Measurements from ENCODE around the gene SEMA3E. TPM values are rescaled to one million over a fixed set of nuclear protein-coding genes. Genes with fewer than 3 reads are reported as not detected.
A peak's percentile ranks its signal among the peaks of the same experiment; 100 is the strongest.

The SEMA3E gene
- total RNA-seq, 1 experiment from 2014 or later: 0.20 TPM

DNA sequence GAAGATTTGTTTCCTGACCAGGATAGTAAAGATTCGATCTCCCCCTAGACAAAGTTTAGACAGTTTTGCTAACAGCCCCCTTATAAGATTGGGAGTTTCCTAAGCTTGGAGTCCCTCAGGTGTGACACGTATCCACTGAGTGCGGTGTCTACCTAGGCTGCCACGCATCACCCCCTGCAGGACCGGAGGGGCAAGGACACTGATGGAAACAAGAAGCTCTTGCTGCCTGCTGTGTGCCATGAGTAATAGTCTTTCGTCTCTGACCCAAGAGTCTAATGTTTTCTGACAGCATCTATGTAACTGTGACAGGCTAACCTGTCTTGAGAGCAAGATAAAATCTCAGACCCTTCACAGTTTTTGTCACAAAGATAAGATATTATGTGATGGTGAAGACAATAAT lies 173.5 kb downstream of the SEMA3E start:
- CTCF ChIA-PET: interaction anchor here (1.0 kb wide), 2 partner anchors 11 to 22 kb away, joined by 3 read pairs; no protein-coding TSS in a partner anchor
- BruUV-seq (replicated peaks): no TSS peak
- H3K4me3 ChIP-seq (ENCODE audit: low read depth, low read length): no peak overlapping the region
- Mint-ChIP-seq H3K27me3 (ENCODE audit: insufficient read depth, unreplicated experiment) (peaks cover 6% of the 10 kb centered on the region), H3K36me3 (ENCODE audit: insufficient read depth, unreplicated experiment) (no peaks in the 10 kb centered on the region), H3K4me3 (ENCODE audit: unreplicated experiment) (peak overlapping the region; percentile 28), H3K9me3 (ENCODE audit: unreplicated experiment) (no peaks in the 10 kb centered on the region), H3K27ac (ENCODE audit: unreplicated experiment) (no peak overlapping the region), H3K4me1 (ENCODE audit: low read depth, unreplicated experiment) (no peaks in the 10 kb centered on the region)
- H3K36me3 ChIP-seq (ENCODE audit: control insufficient read depth, insufficient read depth, low read length): no peaks in the 10 kb centered on the region
- POLR2A ChIA-PET: no interaction called here
- DNase-seq: peak; percentile 58 to 64
- TF ChIP-seq, protein P1, sequence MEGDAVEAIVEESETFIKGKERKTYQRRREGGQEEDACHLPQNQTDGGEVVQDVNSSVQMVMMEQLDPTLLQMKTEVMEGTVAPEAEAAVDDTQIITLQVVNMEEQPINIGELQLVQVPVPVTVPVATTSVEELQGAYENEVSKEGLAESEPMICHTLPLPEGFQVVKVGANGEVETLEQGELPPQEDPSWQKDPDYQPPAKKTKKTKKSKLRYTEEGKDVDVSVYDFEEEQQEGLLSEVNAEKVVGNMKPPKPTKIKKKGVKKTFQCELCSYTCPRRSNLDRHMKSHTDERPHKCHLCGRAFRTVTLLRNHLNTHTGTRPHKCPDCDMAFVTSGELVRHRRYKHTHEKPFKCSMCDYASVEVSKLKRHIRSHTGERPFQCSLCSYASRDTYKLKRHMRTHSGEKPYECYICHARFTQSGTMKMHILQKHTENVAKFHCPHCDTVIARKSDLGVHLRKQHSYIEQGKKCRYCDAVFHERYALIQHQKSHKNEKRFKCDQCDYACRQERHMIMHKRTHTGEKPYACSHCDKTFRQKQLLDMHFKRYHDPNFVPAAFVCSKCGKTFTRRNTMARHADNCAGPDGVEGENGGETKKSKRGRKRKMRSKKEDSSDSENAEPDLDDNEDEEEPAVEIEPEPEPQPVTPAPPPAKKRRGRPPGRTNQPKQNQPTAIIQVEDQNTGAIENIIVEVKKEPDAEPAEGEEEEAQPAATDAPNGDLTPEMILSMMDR (IDR thresholded peaks at IDR 0.05; ENCODE audit: insufficient read depth in 1 of 2, low read depth in 1 of 2, low read length in 1 of 2, severe bottlenecking in 1 of 2, unreplicated experiment in 1 of 2): peak; percentile 47 to 50
- H3K27me3 ChIP-seq (replicated peaks; ENCODE audit: control insufficient read depth, insufficient read depth, low read length): no peaks in the 10 kb centered on the region
- H3K9me3 ChIP-seq: no peaks in the 10 kb centered on the region
- intact Hi-C loops (cut with micrococcal nuclease; ENCODE audit: unreplicated experiment): loop anchor here (1.0 kb wide), 2 partner anchors 49 to 64 kb away; no protein-coding TSS in a partner anchor
- H3K4me1 ChIP-seq: no peaks in the 10 kb centered on the region

DNA sequence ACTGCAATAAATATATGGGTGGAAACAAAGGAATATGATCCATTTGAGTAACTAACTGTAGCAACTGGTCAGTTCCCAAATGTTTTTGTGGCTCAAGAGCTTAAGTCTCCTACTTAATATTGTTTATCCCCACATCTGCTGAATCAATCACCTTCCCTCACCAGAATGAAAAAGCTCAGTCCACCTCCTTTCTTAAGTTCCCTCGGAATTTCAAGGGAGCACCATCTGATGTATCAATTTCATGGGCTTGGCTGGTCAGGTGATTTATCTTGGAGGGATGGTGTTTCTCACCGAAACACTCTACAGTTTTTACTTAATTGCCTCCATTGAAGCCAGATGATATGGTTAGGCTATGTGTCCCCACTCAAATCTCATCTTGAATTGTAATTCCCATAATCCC lies 176.6 kb downstream of the SEMA3E start:
- CTCF ChIA-PET: no interaction called here
- POLR2A ChIA-PET: no interaction called here
- no peak for DNase-seq
- no peak overlapping the region for H3K27ac Mint-ChIP-seq (ENCODE audit: unreplicated experiment)
- no peaks in the 10 kb centered on the region for H3K36me3 Mint-ChIP-seq (ENCODE audit: insufficient read depth, unreplicated experiment)
- intact Hi-C loops (cut with micrococcal nuclease; ENCODE audit: unreplicated experiment): no loop called here
- BruUV-seq (replicated peaks): no TSS peak
- no peaks in the 10 kb centered on the region for H3K4me1 ChIP-seq
- H3K27me3 ChIP-seq (replicated peaks; ENCODE audit: control insufficient read depth, insufficient read depth, low read length): no peaks in the 10 kb centered on the region
- H3K4me1 Mint-ChIP-seq (ENCODE audit: low read depth, unreplicated experiment): no peaks in the 10 kb centered on the region
- TF ChIP-seq, protein P1 (IDR thresholded peaks at IDR 0.05; ENCODE audit: insufficient read depth in 1 of 2, low read depth in 1 of 2, low read length in 1 of 2, severe bottlenecking in 1 of 2, unreplicated experiment in 1 of 2): no peak
- H3K27me3 Mint-ChIP-seq (ENCODE audit: insufficient read depth, unreplicated experiment): peaks cover 2% of the 10 kb centered on the region
- no peak overlapping the region for H3K4me3 Mint-ChIP-seq (ENCODE audit: unreplicated experiment)
- H3K36me3 ChIP-seq (ENCODE audit: control insufficient read depth, insufficient read depth, low read length): no peaks in the 10 kb centered on the region
- H3K9me3 Mint-ChIP-seq (ENCODE audit: unreplicated experiment): no peaks in the 10 kb centered on the region
- no peaks in the 10 kb centered on the region for H3K9me3 ChIP-seq
- H3K4me3 ChIP-seq (ENCODE audit: low read depth, low read length): no peak overlapping the region

DNA sequence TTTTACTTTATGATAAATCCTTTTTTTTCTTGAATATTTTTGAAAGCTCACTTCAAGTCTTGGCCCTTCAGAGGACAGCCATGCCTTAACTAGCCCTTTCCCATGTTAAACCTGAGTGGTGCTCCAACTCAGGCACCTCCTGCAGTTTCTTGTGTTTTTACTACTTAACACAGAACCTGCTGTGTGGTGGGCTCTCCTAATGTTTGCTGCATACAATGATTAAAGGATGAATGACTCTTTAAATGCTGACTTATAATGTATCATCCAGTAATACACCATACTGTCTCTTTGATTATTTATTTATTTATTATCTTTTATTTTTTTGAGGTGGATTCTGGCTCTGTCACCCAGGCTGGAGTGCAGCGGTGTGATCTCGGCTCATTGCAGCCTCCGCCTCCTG lies 179.4 kb downstream of the SEMA3E start:
- H3K27me3 ChIP-seq (replicated peaks; ENCODE audit: control insufficient read depth, insufficient read depth, low read length): no peaks in the 10 kb centered on the region
- intact Hi-C loops (cut with micrococcal nuclease; ENCODE audit: unreplicated experiment): no loop called here
- no peaks in the 10 kb centered on the region for H3K27me3 Mint-ChIP-seq (ENCODE audit: insufficient read depth, unreplicated experiment)
- H3K4me1 Mint-ChIP-seq (ENCODE audit: low read depth, unreplicated experiment): no peaks in the 10 kb centered on the region
- BruUV-seq (replicated peaks): no TSS peak
- no peak overlapping the region for H3K4me3 Mint-ChIP-seq (ENCODE audit: unreplicated experiment)
- CTCF ChIA-PET: interaction anchor here (0.6 kb wide), 1 partner anchor 96 kb away, joined by 8 read pairs; no protein-coding TSS in a partner anchor
- no peak for DNase-seq
- H3K27ac Mint-ChIP-seq (ENCODE audit: unreplicated experiment): no peak overlapping the region
- H3K4me3 ChIP-seq (ENCODE audit: low read depth, low read length): no peak overlapping the region
- POLR2A ChIA-PET: no interaction called here
- no peaks in the 10 kb centered on the region for H3K9me3 ChIP-seq
- no peaks in the 10 kb centered on the region for H3K9me3 Mint-ChIP-seq (ENCODE audit: unreplicated experiment)
- TF ChIP-seq, protein P1 (IDR thresholded peaks at IDR 0.05; ENCODE audit: insufficient read depth in 1 of 2, low read depth in 1 of 2, low read length in 1 of 2, severe bottlenecking in 1 of 2, unreplicated experiment in 1 of 2): no peak
- no peaks in the 10 kb centered on the region for H3K36me3 ChIP-seq (ENCODE audit: control insufficient read depth, insufficient read depth, low read length)
- no peaks in the 10 kb centered on the region for H3K36me3 Mint-ChIP-seq (ENCODE audit: insufficient read depth, unreplicated experiment)
- no peaks in the 10 kb centered on the region for H3K4me1 ChIP-seq
